Activated CD4-positive, CD25-positive, alpha-beta regulatory T cell treated with anti-CD3 and anti-CD28 coated beads, Interleukin-2, amount 50 U/mL, for 72 hours (primary cell): Measurements from ENCODE around the gene PLK3.
"Not testable (repeated sequence)": the region's sequence is repeated elsewhere in the genome, so short reads cannot be mapped to it uniquely, and the experiment has no call there.

Source experiments
- DNase-seq: peaks from one replicate; pipeline ENCODE4 v3.0.0; 2021

The PLK3 gene

DNA sequence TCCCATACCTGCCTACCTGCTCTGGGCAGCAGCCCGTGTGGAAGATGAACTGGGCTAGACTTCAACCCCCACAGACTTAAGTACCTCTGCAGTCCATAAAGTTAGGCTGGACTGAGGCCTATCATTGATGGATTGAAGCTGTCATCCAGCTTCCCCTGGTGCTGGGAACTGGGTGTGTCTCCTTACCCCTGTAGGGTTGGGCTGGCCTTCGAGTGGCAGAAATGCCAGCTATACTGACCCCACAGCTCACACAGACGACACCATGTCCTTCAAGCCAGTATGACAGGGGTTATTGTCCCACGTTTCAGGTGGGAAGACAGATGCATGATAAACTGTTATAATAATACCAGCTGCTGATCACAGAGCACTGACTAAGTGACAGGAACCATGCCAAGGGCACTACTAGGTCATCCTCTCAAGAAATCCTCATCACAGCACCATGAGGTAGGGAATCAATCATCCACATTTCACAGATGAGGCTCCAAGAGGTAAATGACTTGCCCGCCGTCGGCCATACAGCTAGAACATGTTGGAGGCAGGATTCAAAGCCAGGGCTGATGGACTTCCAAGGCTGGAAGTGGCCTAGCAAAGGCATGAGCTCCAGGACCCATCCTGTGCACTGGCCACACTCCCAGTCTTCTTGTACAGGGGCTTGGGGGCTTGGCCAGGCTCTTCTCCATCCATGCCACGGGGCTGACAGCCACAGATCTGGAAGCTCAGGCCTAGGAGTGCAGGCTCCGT is 11.9 kb upstream of the PLK3 start, which contains the start of gene BEST4:
TSS of gene BEST4 (minus strand) at position 51 of the 741 bp plus-strand sequence. CDS start 465 bp downstream, outside the sequence.
- DNase-seq, result no peak

DNA sequence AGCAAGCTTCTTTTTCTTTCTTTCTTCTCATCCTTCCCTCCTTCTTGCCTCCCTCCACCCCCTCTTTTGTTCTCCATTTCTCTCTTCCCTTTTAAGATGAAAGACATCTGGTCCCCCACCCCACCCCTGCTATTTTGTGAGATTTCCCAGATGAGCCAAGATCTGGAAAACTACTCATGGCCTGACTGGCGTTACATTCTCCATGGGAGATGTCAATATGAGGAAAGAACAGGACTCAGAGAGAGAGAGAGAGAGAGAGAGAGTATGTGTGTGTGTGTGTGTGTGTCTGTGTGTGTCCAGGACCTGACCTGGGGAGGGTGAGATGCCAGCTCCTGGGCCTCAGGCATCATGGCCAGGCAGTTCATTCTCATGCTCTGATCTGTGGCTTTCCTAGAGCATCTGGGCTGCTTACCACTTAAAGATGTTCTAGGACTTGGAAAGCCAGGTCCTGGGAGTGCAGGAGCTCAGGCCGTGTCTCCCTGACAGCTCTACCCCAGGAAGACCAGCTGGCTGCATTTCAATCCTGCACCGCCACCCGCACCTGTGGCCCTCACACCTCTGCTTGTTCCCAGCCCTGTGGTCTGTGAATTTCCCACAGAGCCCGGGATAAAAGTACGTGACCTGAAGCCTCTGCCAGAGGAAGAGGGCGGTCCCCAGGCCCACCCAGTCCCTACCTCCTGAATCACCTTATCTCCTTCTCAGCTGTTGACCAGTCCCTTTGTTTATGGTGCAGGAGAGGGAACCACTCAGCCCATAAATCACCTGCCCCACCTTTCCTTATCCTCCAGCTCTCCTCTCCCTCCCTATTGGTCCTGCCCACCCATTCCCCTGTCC is 9.0 kb upstream of the PLK3 start:
- no peak for DNase-seq

DNA sequence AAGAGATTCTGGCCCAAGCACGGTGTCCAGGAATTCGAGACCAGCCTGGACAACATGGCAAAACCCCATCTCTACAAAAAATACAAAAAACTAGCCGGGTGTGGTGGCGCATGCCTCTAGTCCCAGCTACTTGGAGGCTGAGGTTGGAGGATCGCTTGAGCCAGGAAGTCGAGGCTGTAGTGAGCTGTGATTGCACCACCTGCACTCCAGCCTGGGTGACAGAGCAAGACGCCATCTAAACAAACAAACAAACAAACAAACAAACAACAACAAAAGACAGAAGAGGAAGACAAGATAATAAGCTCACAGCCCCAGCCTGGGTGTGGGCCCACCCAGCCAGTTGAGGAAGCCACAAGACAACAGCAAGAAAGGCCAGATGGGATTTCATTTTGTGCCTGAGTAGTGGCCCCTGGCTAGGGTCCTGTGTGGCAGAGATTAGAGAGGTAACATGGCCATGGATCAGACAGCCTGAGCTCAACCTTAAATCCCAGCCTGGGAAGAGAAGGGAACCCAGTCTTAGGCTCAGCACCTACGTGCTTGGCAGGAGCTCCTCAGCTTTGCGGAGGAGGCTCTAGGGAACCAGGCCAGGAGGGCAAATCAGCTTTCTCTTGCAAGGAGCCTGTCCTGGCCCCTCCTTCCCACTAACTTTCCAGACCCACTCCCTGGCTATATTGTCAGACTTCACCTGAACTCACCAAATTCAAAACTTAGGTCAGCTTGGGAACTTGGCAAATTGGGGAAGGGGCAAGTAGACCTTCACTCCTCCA is 7.3 kb upstream of the PLK3 start:
- no peak for DNase-seq

DNA sequence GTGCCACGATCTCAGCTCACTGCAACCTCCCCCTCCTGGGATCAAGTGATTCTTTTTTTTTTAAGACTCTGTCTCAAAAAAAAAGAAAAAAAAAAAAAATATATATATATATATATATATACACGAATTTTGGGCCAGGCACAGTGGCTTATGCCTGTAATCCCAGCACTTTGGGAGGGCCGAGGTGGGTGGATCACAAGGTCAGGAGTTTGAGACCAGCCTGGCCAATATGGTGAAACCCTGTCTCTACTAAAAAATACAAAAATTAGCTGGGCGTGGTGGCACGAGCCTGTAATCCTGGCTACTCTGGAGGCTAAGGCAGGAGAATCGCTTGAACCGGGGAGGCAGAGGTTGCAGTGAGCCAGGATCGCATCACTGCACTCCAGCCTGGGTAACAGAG is 2.3 kb upstream of the PLK3 start:
- not testable (repeated sequence) for DNase-seq

DNA sequence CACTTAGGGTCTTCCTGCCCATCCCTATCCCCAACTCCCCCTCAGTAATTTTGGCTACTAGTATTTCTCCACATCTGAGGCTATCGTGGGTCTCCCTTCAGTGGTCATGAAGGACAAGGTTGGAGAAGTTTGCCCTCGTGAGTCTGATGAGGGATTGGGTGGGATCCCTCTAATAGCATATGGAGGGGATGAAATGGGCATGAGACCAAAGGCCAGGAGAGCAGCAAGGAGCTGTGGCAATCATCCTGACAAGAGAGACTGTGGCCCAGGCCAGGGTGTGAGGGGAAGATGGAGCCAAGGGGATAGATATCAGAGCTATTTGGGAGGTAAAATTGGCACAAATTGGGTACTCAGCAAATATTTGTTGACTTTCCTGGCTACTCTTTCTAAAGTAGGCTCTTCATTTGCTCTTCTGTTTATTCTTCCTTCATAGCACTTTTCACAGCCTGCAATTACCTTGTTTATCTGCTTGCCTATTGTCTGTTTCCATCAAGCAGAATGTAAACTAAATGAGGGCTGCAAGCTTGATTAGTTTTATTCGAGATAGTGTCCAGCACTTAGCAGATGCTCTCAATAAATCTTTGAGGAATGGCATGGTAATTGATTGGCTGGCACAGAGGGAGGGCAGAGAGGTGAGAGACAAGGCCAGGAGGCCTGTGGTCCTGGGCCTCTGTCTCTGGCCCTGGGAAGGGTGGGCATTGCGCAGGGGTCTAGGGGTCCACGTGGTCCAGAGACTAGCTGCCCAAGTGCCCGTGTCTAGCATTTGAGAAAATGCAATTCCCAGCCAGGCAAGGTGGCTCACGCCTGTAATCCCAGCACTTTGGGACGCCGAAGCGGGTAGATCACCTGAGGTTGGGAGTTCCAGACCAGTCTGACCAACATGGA is 1.5 kb upstream of the PLK3 start:
- no peak for DNase-seq

DNA sequence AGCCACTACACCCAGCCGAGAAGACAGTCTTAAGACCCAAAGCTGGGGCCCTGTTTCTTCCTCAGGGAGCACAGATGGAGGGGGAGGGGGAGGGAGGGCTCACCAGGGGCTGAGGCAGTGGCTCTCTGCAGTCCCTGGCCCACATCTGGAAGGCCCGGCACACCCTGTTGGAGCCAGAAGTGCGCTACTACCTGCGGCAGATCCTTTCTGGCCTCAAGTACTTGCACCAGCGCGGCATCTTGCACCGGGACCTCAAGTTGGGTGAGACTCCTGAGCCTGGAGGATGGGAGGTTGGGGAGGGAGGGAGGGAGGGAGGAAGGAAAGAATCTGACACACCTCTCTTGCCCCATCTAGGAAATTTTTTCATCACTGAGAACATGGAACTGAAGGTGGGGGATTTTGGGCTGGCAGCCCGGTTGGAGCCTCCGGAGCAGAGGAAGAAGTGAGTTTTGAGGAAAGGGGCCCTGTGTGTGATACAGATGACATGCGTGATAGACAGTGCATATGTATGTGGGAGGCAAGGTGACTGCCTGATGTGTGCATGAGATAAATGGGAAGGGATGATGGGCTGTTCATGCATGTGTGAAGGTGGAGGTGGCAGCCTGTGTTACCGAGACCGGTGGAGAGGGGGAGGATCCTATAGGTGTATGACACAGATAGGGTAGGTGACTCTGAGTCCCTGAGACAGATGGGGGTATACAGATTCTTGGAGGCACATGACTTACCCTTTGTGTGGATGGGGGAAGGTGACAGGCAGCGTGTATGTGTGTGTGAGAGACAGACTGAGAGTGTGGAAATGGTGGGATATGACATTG is 1.5 kb downstream of the PLK3 start:
- no peak for DNase-seq

DNA sequence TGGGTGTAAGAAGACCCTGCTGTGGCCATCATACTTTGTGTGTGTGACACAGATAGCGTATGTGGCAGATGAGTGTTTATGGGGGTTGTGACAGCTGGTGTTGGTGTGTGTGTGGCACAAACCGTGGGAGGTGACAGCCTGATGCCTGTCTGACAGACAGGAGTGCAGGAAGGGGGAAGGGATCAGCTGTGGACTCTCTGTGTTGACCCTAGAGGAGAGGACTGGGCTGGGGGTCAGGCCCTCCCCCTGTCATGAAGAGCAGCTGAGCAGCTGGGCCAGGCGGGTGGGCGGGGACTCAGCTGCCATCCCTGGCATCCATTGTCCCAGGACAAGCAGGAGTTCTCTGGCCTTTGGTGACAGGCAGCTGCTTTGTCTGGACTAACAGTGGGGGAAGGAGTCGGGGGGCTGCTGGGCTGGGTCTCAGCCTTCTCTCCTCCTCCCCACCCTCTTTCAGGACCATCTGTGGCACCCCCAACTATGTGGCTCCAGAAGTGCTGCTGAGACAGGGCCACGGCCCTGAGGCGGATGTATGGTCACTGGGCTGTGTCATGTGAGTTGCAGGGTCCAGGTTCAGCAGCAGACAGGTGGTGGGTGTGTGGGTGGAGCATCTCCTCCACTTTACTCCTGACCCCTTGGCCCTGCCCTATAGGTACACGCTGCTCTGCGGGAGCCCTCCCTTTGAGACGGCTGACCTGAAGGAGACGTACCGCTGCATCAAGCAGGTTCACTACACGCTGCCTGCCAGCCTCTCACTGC is 2.3 kb downstream of the PLK3 start:
- no peak for DNase-seq

DNA sequence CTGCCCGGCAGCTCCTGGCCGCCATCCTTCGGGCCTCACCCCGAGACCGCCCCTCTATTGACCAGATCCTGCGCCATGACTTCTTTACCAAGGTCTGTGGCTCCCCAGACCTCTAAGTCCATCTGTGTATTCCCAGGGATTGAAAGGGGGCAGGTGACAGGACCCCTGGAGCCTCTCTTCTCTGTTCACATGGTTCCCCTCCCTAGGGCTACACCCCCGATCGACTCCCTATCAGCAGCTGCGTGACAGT is 2.8 kb downstream of the PLK3 start:
- no peak for DNase-seq

DNA sequence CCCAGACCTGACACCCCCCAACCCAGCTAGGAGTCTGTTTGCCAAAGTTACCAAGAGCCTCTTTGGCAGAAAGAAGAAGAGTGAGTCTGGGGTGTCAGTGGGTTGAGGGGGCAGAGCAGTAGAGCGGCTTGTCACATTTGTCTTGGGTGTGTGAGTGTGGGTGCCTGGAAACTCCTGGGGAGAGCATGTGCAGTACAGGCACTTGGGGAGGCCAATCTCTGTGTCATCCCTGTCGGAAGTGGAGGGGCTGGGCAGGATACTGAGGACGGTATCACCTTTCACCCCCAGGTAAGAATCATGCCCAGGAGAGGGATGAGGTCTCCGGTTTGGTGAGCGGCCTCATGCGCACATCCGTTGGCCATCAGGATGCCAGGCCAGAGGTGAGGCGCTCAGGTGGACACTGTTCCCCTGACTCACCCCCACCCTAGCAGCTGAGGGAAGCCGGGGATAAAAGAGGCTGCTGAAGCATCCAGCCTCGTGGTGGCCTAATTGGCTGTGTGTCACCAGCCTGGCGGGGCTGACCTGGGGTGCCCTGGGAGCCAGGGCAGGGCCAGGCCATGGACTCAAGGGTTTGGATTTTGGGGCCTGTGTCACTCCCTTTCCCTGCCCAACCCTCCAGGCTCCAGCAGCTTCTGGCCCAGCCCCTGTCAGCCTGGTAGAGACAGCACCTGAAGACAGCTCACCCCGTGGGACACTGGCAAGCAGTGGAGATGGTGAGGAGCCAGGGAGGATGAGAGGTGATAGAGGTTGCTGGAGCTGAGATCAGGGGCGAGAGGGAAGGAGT is 3.3 kb downstream of the PLK3 start:
- DNase-seq, result no peak

DNA sequence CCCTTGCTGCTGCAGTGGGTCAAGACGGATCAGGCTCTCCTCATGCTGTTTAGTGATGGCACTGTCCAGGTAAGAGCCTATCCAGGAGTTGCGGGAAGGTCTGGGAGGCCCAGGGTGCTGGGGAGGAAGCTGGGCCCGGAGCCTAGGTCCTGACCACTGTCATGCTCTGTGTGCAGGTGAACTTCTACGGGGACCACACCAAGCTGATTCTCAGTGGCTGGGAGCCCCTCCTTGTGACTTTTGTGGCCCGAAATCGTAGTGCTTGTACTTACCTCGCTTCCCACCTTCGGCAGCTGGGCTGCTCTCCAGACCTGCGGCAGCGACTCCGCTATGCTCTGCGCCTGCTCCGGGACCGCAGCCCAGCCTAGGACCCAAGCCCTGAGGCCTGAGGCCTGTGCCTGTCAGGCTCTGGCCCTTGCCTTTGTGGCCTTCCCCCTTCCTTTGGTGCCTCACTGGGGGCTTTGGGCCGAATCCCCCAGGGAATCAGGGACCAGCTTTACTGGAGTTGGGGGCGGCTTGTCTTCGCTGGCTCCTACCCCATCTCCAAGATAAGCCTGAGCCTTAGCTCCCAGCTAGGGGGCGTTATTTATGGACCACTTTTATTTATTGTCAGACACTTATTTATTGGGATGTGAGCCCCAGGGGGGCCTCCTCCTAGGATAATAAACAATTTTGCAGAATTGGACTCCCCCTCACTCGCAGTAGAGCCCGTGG is 5.3 kb downstream of the PLK3 start:
- no peak for DNase-seq

DNA sequence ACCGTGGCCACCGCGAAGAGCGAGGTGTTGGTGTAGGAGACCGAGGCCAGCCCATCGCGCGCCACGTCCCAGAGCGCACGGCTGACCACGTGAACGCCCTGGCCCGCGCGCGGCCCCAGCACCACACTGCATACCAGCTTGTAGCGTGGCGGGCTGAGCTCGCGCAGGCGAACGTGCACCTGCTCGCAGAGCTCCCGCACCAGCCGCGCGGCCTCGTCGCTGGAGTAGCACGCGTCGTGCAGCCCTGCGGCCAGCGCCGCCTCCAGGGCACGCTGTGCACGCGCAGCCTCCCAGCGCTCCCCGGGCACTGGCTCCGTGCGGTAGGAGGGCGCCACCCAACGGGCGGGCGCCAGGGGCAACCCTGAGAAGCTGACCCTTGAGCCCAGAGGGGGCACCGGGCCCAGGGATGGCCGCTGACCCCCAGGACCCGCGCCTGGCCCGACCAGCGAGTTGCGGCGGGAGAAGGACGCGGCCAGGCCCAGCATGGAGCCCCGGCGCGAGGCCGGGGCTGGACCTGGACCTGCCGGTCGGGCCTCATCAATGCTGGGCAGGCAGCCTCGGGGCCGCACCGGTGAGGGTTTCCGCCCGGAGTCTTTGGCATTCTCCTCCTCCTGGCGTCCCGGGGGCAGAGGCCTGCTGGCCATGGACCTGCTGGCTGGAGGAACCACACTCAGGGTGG is 6.0 kb downstream of the PLK3 start:
- DNase-seq, result no peak

DNA sequence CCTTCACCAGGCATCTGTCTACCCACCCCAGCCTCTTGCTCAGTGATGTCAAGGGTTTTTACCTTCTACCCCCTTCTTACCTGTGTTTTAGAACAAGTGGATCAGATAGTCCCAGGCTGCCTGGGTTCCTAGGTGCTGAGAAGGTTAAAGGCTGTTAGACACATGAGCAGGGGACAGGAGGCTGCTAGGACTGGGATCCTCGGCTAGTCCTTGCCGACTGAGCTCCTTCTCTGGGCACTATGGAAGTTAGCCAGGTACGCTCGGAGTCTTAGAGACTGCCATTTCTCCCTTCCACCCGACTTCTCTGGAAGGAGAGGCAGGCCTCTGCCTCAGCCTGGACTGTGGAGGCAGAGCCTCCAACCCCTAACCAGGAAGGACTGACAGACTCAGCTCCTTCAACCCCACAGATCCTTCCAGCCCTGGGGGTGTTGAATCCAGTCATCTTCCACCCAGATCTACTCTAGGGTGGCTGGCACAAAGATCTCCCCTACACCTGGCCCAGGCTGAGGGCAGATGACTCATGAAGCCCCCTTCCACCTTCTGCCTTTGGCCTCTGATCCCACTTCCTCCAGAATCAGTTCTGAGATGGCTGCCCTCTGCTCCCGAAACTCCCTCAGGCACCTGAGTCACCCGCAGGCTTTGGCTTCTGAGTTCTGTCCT is 6.7 kb downstream of the PLK3 start, which contains the start of gene DYNLT4:
TSS of gene DYNLT4 (minus strand) at position 648 of the 660 bp plus-strand sequence. CDS start 683 bp downstream, outside the sequence.
- DNase-seq, result no peak

DNA sequence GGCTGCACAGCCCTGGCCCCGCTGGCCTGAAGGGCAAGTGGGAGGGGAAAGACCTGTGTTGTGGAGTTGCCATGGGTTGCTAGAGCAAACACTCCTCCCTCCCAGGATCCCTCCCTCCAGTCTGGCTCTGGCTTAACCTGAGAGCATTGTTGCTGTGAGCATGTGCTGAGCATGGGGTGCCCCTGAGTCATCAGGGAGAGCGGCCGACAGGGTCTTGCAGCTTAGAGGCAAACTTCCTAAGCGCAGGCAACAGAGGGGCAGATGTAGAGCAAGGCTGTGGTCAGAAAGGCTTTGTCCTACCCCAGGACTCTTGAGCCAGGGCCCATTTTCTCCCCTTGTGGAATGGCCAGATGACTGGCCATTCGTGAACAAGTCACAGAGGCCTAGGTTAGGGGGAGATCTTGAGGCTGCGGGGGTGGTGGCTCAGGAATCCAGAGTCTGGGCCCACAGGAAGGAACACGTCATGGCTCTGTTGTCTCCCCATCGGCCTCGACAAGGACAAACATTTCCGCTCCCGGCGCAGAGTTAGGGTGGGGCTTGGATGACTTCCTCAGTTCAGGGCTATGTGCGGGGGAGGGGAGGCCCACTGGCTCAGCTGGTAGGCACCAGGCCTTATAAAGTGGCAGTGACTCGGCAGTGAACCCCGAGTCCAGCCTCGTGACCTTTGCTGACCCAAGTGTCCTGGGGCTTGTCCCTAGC is 7.3 kb downstream of the PLK3 start:
- peak; percentile 79 for DNase-seq

DNA sequence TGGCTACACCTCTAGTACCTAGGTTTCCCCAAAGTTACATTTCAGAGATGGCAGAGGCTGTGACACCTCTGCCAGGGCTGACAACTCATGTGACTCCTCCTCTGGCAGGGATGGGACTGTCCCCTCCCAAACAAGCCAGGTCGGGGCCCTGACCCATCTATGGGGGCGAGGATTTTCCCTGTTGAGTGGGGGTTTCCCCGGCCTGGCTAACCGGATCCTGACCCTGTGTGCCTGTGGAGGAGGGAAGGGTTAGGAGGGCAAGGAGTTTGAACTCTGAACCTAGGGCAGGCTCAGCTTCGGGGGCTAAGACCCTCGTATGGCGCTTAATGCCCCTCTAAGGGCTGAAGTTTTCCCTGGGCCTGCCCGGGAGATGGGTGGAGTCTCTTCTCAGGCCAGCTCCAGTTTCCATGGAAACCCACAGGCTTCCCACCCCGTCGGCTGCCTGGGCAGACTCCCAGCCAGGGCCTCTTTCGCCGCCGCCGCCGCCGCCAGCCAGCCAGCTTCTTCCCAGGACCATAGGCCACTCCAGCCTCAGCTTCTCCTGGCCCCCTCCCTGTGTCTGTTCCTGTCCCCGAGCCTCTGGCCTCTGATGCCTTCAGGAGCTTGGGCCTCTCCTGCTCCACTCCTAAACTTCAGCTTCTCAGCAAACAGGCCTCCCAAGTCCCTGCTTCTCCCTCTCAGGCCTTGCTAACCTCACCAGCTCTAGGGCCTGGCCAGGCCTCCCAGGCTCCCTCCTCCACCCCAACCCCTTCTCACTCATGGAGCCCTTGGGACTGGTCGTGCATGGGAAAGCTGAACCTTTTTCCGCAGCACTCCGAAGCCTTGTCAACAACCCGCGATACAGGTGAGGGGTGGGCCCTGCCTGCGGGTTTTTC is 8.1 kb downstream of the PLK3 start, which contains the start of gene BTBD19:
TSS of gene BTBD19 (plus strand) at position 461 of the 875 bp plus-strand sequence. CDS start at position 759, 298 bp downstream.
- peak; percentile 71 for DNase-seq

DNA sequence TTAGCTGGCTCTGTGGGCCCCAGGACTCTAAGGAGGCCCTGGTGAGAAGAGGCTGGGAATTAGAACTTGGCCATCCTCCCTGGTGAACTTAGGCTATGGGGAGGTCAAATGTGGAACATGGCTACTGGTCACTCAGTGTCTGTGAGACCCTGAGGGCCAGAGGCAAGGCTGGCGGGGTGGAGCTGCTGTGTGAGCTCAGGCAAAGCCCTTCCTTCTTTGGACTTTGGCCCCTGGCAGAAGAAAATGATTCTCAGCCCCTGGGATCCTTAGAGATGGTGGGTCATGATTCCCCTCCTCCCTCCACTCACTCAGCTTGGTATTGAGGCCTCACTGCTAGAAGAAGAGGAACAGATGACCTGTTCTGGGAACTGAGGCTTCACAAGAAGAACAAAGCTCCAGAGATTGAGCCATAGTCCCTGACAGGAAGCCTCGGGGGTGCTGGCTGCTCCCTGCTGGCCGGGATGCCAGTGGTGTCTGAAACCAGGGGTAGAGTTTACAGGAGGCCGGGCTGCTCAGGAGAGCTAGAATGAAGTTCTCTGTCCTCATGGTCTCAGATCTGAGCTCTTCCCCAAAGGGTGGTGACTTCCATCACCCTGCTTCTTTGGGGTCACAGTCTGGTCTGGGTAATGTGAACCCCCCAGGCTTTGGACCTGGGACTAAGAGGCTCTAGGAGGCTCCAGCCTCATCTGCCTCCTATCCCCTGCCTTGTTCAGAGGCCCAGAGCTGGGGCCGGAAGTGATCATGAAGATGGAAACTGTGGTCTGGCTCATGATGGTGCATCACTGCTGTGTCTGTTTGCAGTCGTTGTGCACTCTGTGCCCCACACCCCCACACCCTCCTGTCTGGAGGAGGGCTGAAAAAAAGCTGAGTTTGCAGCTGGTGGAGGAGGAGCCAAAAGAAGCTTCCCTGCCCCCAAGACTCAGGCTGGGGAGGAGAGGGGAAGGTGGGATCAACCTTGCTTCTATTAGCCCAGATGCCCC is 9.1 kb downstream of the PLK3 start:
- peak; percentile 74 for DNase-seq
